ENCODE results near the gene CLIC4. TPM values are rescaled to one million over a fixed set of nuclear protein-coding genes. Genes with fewer than 3 reads are reported as not detected.

Gene CLIC4
- total and polyA plus RNA-seq, 9 of the 15 experiments (the other 6 are each of a cell fraction or from before 2014, with no cell fraction given), result 16.0 to 67.5 (median 38.4) TPM

DNA sequence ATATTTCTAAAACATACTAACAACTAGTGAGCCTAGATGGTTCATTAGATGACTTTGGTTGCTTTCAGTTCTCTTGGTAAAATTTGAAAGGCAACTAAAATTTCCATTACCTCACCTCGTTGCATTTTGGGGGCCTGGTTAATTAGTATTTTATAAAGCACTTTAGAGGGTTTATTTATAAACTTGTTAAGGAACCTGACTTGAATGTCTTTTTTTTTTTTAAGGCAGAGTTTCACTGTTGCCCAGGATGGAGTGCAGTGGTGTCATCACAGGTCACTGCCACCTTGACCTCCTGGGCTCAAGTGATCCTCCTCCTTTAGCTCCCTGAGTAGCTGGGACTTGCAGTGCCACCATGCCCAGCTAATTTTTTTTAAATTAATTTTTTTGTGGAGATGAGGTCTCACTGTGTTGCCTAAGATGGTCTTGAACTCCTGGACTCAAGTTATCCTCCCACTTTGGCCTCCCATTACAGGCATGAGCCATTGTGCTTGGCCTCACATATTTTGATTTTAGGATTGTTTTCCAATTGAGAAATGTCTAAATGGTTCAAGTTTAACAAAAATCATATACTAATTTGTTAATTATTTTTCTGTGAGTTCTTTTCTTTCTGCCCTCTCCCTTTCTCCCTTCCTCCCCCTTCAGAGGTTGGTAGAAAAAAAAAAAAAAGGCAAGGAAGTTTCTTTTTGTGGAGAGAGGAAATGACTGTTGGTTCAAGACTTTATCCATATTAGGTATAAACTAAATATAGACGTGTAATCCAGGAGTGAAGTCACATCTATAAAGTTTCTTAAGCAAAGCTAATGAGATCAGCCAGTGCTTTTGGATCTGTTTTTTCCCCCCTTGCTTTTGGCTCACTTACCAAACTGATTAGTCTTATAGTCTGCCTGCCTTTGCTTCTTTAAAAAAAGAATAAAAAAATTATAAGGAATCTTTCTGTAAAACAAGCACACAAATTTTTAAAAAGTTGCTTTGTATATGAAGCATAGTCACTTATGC is 24.7 kb downstream of the CLIC4 start (continued):
- TF ChIP-seq, protein P1, sequence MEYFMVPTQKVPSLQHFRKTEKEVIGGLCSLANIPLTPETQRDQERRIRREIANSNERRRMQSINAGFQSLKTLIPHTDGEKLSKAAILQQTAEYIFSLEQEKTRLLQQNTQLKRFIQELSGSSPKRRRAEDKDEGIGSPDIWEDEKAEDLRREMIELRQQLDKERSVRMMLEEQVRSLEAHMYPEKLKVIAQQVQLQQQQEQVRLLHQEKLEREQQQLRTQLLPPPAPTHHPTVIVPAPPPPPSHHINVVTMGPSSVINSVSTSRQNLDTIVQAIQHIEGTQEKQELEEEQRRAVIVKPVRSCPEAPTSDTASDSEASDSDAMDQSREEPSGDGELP (CRISPR knock-in tag; IDR thresholded peaks at IDR 0.05; ENCODE audit: borderline replicate concordance), result no peak
- 0 out of 2 replicates have a peak, but pooled peaks have one; percentile 46 for TF ChIP-seq ZNF175 (CRISPR knock-in tag; IDR thresholded peaks at IDR 0.05; ENCODE audit: low read depth)
- TF ChIP-seq ETV1 (tag; conservative IDR thresholded peaks at IDR 0.05; ENCODE audit: low read depth), result no peak
- no peak for TF ChIP-seq ZNF282 (CRISPR knock-in tag; IDR thresholded peaks at IDR 0.05)
- TF ChIP-seq FOXJ3 (CRISPR knock-in tag; IDR thresholded peaks at IDR 0.05), result no peak
- TF ChIP-seq, protein P2, sequence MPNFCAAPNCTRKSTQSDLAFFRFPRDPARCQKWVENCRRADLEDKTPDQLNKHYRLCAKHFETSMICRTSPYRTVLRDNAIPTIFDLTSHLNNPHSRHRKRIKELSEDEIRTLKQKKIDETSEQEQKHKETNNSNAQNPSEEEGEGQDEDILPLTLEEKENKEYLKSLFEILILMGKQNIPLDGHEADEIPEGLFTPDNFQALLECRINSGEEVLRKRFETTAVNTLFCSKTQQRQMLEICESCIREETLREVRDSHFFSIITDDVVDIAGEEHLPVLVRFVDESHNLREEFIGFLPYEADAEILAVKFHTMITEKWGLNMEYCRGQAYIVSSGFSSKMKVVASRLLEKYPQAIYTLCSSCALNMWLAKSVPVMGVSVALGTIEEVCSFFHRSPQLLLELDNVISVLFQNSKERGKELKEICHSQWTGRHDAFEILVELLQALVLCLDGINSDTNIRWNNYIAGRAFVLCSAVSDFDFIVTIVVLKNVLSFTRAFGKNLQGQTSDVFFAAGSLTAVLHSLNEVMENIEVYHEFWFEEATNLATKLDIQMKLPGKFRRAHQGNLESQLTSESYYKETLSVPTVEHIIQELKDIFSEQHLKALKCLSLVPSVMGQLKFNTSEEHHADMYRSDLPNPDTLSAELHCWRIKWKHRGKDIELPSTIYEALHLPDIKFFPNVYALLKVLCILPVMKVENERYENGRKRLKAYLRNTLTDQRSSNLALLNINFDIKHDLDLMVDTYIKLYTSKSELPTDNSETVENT (CRISPR knock-in tag; IDR thresholded peaks at IDR 0.05), result no peak
- no peak for TF ChIP-seq NR2C2 (CRISPR knock-in tag; IDR thresholded peaks at IDR 0.05)
- peak; percentile 72; the same call in 1 of the 2 replicates for TF ChIP-seq NR2C2 (tag; IDR thresholded peaks at IDR 0.05)
- no peak for TF ChIP-seq CBFA2T2 (conservative IDR thresholded peaks at IDR 0.05)
- TF ChIP-seq SPI1 (IDR thresholded peaks at IDR 0.05; ENCODE audit: borderline replicate concordance, low read depth, low read length), result no peak
- no peak for TF ChIP-seq ZKSCAN3 (CRISPR knock-in tag; IDR thresholded peaks at IDR 0.05)
- no peak for TF ChIP-seq NELFE (IDR thresholded peaks at IDR 0.05; ENCODE audit: insufficient read depth, insufficient read length)
- TF ChIP-seq, protein P3, sequence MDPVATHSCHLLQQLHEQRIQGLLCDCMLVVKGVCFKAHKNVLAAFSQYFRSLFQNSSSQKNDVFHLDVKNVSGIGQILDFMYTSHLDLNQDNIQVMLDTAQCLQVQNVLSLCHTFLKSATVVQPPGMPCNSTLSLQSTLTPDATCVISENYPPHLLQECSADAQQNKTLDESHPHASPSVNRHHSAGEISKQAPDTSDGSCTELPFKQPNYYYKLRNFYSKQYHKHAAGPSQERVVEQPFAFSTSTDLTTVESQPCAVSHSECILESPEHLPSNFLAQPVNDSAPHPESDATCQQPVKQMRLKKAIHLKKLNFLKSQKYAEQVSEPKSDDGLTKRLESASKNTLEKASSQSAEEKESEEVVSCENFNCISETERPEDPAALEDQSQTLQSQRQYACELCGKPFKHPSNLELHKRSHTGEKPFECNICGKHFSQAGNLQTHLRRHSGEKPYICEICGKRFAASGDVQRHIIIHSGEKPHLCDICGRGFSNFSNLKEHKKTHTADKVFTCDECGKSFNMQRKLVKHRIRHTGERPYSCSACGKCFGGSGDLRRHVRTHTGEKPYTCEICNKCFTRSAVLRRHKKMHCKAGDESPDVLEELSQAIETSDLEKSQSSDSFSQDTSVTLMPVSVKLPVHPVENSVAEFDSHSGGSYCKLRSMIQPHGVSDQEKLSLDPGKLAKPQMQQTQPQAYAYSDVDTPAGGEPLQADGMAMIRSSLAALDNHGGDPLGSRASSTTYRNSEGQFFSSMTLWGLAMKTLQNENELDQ (CRISPR knock-in tag; IDR thresholded peaks at IDR 0.05; ENCODE audit: borderline replicate concordance), result no peak
- TF ChIP-seq ZNF140 (CRISPR knock-in tag; IDR thresholded peaks at IDR 0.05), result no peak
- TF ChIP-seq KDM5B (IDR thresholded peaks at IDR 0.05; ENCODE audit: insufficient replicate concordance, low read depth, low read length), result no peak
- TF ChIP-seq ZNF696 (CRISPR knock-in tag; conservative IDR thresholded peaks at IDR 0.05), result no peak
- TF ChIP-seq, protein P4, sequence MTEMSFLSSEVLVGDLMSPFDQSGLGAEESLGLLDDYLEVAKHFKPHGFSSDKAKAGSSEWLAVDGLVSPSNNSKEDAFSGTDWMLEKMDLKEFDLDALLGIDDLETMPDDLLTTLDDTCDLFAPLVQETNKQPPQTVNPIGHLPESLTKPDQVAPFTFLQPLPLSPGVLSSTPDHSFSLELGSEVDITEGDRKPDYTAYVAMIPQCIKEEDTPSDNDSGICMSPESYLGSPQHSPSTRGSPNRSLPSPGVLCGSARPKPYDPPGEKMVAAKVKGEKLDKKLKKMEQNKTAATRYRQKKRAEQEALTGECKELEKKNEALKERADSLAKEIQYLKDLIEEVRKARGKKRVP (CRISPR knock-in tag; IDR thresholded peaks at IDR 0.05), result no peak
- TF ChIP-seq HMG20B (CRISPR knock-in tag; IDR thresholded peaks at IDR 0.05), result no peak

Data from K562 (cell line).